Measurements from ENCODE around the gene NSUN7. TPM values are rescaled to one million over a fixed set of nuclear protein-coding genes. Genes with fewer than 3 reads are reported as not detected.

NSUN7 gene
- total RNA-seq, 1 experiment from 2014 or later = 7.7 TPM

- Mint-ChIP-seq H3K4me3 (ENCODE audit: low read depth, unreplicated experiment) (no peak overlapping the region), H3K36me3 (ENCODE audit: insufficient read depth, unreplicated experiment) (peaks cover 12% of the 10 kb centered on the region), H3K9me3 (ENCODE audit: low read depth, unreplicated experiment) (no peaks in the 10 kb centered on the region), H3K27me3 (ENCODE audit: unreplicated experiment) (no peaks in the 10 kb centered on the region), H3K4me1 (ENCODE audit: low read depth, unreplicated experiment) (peaks cover 8% of the 10 kb centered on the region), H3K27ac (ENCODE audit: unreplicated experiment) (no peak overlapping the region)
- no peak for TF ChIP-seq CTCF (IDR thresholded peaks at IDR 0.05; ENCODE audit: unreplicated experiment)
- no TSS peak for BruUV-seq (replicated peaks)
- DNase-seq = no peak
- intact Hi-C loops (cut with micrococcal nuclease; ENCODE audit: unreplicated experiment) = no loop called here
- CTCF ChIA-PET = no interaction called here
These were observed 5.9 kb downstream of the NSUN7 start for GRCh38 chr4:40755616-40756015.

- H3K36me3 Mint-ChIP-seq (ENCODE audit: insufficient read depth, unreplicated experiment) = no peaks in the 10 kb centered on the region
- intact Hi-C loops (cut with micrococcal nuclease; ENCODE audit: unreplicated experiment) = no loop called here
- H3K27ac Mint-ChIP-seq (ENCODE audit: unreplicated experiment) = no peak overlapping the region
- no peak for DNase-seq
- no peaks in the 10 kb centered on the region for H3K4me1 Mint-ChIP-seq (ENCODE audit: low read depth, unreplicated experiment)
- BruUV-seq (replicated peaks) = no TSS peak
- CTCF ChIA-PET = no interaction called here
- H3K27me3 Mint-ChIP-seq (ENCODE audit: unreplicated experiment) = no peaks in the 10 kb centered on the region
- no peak for TF ChIP-seq CTCF (IDR thresholded peaks at IDR 0.05; ENCODE audit: unreplicated experiment)
- no peaks in the 10 kb centered on the region for H3K9me3 Mint-ChIP-seq (ENCODE audit: low read depth, unreplicated experiment)
- no peak overlapping the region for H3K4me3 Mint-ChIP-seq (ENCODE audit: low read depth, unreplicated experiment)
These were observed 13.5 kb downstream of the NSUN7 start for GRCh38 chr4:40763228-40763716.

DNA sequence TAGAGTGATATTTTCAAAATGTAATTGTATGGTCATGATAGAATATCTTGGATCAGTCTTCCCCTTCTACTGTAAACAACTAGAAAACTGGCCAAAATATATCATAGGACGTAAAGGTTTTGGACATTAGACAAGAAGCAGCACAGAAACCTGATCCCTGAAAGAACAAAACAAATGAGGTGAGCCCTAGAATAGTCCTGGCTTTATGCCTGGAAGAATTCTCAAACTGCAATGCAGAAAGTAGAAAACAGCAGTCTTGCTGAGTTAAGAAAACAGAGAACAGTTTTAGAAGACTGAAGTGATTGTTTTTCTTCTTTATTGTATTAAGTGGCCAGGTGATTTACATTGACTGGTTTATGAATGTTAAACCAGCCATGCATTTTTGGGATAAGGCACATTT is 19.5 kb downstream of the NSUN7 start:
- H3K4me3 Mint-ChIP-seq (ENCODE audit: low read depth, unreplicated experiment) = no peak overlapping the region
- H3K27ac Mint-ChIP-seq (ENCODE audit: unreplicated experiment) = no peak overlapping the region
- no peaks in the 10 kb centered on the region for H3K36me3 Mint-ChIP-seq (ENCODE audit: insufficient read depth, unreplicated experiment)
- TF ChIP-seq CTCF (IDR thresholded peaks at IDR 0.05; ENCODE audit: unreplicated experiment) = no peak
- intact Hi-C loops (cut with micrococcal nuclease; ENCODE audit: unreplicated experiment) = no loop called here
- CTCF ChIA-PET = no interaction called here
- no peaks in the 10 kb centered on the region for H3K4me1 Mint-ChIP-seq (ENCODE audit: low read depth, unreplicated experiment)
- DNase-seq = no peak
- no peaks in the 10 kb centered on the region for H3K27me3 Mint-ChIP-seq (ENCODE audit: unreplicated experiment)
- H3K9me3 Mint-ChIP-seq (ENCODE audit: low read depth, unreplicated experiment) = no peaks in the 10 kb centered on the region
- no TSS peak for BruUV-seq (replicated peaks)

- Mint-ChIP-seq H3K27me3 (ENCODE audit: unreplicated experiment) (no peaks in the 10 kb centered on the region), H3K27ac (ENCODE audit: unreplicated experiment) (no peak overlapping the region), H3K36me3 (ENCODE audit: insufficient read depth, unreplicated experiment) (no peaks in the 10 kb centered on the region), H3K4me1 (ENCODE audit: low read depth, unreplicated experiment) (no peaks in the 10 kb centered on the region), H3K9me3 (ENCODE audit: low read depth, unreplicated experiment) (no peaks in the 10 kb centered on the region), H3K4me3 (ENCODE audit: low read depth, unreplicated experiment) (no peak overlapping the region)
- no peak for TF ChIP-seq CTCF (IDR thresholded peaks at IDR 0.05; ENCODE audit: unreplicated experiment)
- intact Hi-C loops (cut with micrococcal nuclease; ENCODE audit: unreplicated experiment) = no loop called here
- BruUV-seq (replicated peaks) = no TSS peak
- CTCF ChIA-PET = no interaction called here
- no peak for DNase-seq
These were observed 28.3 kb downstream of the NSUN7 start for GRCh38 chr4:40778090-40778489.
